ENCODE data around the gene FITM1. TPM values are rescaled to one million over a fixed set of nuclear protein-coding genes. Genes with fewer than 3 reads are reported as not detected.

Gene FITM1
- total RNA-seq, 1 experiment from 2014 or later: 0.46 TPM

DNA sequence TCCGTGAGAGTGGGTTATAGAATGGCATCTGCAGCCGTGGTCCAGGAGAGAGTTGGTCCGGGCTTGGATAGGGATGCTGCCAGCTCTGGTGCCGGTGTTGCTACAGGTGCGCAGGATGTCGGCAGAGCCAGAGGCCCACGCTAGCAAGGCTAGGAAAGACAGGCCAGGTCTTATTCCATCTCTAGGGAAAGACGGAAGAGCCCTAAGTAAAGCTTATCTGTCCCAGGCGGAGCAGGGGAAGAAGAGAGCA is 5.0 kb downstream of the FITM1 start:
- DNase-seq (ENCODE audit: low read depth, low spot score) (no peak), ATAC-seq (peak; percentile 40)
- Histone ChIP-seq H3K36me3 (ENCODE audit: control insufficient read depth, insufficient read depth, low read length) (no peaks in the 10 kb centered on the region; the same call in 1 of the 2 replicates), H3K4me3 (ENCODE audit: low read depth in 2 of 2, low read length in 2 of 2) (peak overlapping the region; percentile 68 to 81), H3K27ac (ENCODE audit: low read length) (peak overlapping the region; percentile 81), H3K4me1 (ENCODE audit: control insufficient read depth, insufficient read depth, low read length) (peaks cover 30% of the 10 kb centered on the region), H3K9me3 (ENCODE audit: control insufficient read depth, insufficient read depth, low read depth, low read length) (no peaks in the 10 kb centered on the region), H3K27me3 (ENCODE audit: control insufficient read depth, insufficient read depth, low read length) (no peaks in the 10 kb centered on the region)
- no TSS peak for BruUV-seq (replicated peaks)
- CTCF ChIA-PET: interaction anchor here (0.7 to 0.9 kb wide), 2 partner anchors 25 to 38 kb away, joined by 3 to 4 read pairs; partner anchors contain the start of gene IRF9
- POLR2A ChIA-PET: interaction anchor here (0.6 to 0.7 kb wide), 4 partner anchors 20 to 129 kb away, joined by 3 to 24 read pairs (median 4); partner anchors contain the start of genes DCAF11 and NRL
- in situ Hi-C loops (cut with HindIII; ENCODE audit: low pct_unique_long_range_greater_than_20kb, low sequenced_read_pairs) (no loop called here), intact Hi-C loops (cut with micrococcal nuclease; ENCODE audit: unreplicated experiment) (no loop called here)
- TF ChIP-seq POLR2AphosphoS5 (IDR thresholded peaks at IDR 0.05; ENCODE audit: low read depth, low read length): no peak

DNA sequence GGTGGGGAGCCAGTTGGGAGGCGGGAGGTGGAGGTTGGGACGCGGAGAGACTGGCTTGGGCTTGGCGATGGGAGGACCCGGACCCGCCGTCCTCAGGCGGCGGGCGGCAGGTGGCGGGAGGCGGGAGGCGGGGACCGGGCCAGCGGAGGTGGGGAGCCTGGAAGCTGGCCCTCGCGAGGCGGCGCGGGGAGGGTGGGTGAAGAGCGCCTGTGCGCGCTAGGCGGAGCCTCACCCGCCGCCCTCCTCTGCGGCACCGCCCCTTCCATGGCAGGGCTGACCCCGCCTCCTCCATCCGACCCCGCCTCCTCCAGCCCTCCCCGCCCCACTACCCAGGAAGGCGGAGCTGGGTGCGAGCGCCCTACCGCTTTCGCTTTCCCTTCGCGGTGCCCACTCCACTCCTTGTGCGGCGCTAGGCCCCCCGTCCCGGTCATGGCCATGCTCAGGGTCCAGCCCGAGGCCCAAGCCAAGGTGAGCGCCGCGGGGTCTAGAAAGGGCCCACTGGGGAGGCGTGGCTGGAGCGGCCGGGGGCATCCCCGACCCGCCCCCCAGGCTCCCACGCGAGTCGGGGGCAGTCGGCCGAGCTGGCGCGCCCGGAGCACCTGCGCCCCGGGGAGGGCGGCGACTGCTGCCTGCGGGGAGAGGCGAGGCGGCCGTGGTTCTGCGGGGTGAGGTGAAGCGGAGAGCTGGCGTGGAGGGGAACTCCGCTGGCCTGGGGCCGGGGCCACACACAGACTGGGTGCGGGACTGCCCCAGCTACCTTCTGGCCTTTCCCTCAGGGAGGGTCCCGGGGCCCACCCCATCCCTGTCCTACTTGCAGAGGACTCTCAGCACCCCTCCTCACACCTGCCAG is 5.6 kb downstream of the FITM1 start, which contains the start of gene PSME1:
TSS of gene PSME1 (plus strand) at position 361 of the 850 bp plus-strand sequence. CDS start at position 430, 69 bp downstream.
- peak within 1 kb of the TSS; percentile 68 to 81 for H3K4me3 ChIP-seq (ENCODE audit: low read depth in 2 of 2, low read length in 2 of 2)
- CTCF ChIA-PET: interaction anchor here (0.7 to 0.9 kb wide), 3 partner anchors 21 to 39 kb away, joined by 3 to 4 read pairs (median 3); partner anchors contain the start of genes DCAF11, IRF9 and NRL
- no peaks in the 10 kb centered on the region; the same call in 1 of the 2 replicates for H3K36me3 ChIP-seq (ENCODE audit: control insufficient read depth, insufficient read depth, low read length)
- in situ Hi-C loops (cut with HindIII; ENCODE audit: low pct_unique_long_range_greater_than_20kb, low sequenced_read_pairs): no loop called here
- H3K9me3 ChIP-seq (ENCODE audit: control insufficient read depth, insufficient read depth, low read depth, low read length): no peaks in the 10 kb centered on the region
- no peaks in the 10 kb centered on the region for H3K27me3 ChIP-seq (ENCODE audit: control insufficient read depth, insufficient read depth, low read length)
- intact Hi-C loops (cut with micrococcal nuclease; ENCODE audit: unreplicated experiment): no loop called here
- peaks cover 30% of the 10 kb centered on the region for H3K4me1 ChIP-seq (ENCODE audit: control insufficient read depth, insufficient read depth, low read length)
- TF ChIP-seq POLR2AphosphoS5 (IDR thresholded peaks at IDR 0.05; ENCODE audit: low read depth, low read length) (peak; percentile 33; the same call in 1 of the 2 replicates), SIN3A (IDR thresholded peaks at IDR 0.05; ENCODE audit: borderline replicate concordance, insufficient read depth, low read depth, low read length) (0 out of 2 replicates have a peak, but pooled peaks have one; percentile 70)
- TF ChIP-seq, protein P1, sequence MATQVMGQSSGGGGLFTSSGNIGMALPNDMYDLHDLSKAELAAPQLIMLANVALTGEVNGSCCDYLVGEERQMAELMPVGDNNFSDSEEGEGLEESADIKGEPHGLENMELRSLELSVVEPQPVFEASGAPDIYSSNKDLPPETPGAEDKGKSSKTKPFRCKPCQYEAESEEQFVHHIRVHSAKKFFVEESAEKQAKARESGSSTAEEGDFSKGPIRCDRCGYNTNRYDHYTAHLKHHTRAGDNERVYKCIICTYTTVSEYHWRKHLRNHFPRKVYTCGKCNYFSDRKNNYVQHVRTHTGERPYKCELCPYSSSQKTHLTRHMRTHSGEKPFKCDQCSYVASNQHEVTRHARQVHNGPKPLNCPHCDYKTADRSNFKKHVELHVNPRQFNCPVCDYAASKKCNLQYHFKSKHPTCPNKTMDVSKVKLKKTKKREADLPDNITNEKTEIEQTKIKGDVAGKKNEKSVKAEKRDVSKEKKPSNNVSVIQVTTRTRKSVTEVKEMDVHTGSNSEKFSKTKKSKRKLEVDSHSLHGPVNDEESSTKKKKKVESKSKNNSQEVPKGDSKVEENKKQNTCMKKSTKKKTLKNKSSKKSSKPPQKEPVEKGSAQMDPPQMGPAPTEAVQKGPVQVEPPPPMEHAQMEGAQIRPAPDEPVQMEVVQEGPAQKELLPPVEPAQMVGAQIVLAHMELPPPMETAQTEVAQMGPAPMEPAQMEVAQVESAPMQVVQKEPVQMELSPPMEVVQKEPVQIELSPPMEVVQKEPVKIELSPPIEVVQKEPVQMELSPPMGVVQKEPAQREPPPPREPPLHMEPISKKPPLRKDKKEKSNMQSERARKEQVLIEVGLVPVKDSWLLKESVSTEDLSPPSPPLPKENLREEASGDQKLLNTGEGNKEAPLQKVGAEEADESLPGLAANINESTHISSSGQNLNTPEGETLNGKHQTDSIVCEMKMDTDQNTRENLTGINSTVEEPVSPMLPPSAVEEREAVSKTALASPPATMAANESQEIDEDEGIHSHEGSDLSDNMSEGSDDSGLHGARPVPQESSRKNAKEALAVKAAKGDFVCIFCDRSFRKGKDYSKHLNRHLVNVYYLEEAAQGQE (IDR thresholded peaks at IDR 0.05; ENCODE audit: insufficient read depth in 1 of 2, low read depth in 2 of 2, low read length in 1 of 2): no peak
- TF ChIP-seq, protein P2, sequence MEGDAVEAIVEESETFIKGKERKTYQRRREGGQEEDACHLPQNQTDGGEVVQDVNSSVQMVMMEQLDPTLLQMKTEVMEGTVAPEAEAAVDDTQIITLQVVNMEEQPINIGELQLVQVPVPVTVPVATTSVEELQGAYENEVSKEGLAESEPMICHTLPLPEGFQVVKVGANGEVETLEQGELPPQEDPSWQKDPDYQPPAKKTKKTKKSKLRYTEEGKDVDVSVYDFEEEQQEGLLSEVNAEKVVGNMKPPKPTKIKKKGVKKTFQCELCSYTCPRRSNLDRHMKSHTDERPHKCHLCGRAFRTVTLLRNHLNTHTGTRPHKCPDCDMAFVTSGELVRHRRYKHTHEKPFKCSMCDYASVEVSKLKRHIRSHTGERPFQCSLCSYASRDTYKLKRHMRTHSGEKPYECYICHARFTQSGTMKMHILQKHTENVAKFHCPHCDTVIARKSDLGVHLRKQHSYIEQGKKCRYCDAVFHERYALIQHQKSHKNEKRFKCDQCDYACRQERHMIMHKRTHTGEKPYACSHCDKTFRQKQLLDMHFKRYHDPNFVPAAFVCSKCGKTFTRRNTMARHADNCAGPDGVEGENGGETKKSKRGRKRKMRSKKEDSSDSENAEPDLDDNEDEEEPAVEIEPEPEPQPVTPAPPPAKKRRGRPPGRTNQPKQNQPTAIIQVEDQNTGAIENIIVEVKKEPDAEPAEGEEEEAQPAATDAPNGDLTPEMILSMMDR (IDR thresholded peaks at IDR 0.05): no peak
- ATAC-seq (peak; percentile 93), DNase-seq (ENCODE audit: low read depth, low spot score) (no peak)
- POLR2A ChIA-PET: interaction anchor here (0.6 to 0.7 kb wide), 6 partner anchors 15 to 129 kb away, joined by 3 to 24 read pairs (median 4); partner anchors contain the start of genes DCAF11 and NRL
- no TSS peak for BruUV-seq (replicated peaks)
- H3K27ac ChIP-seq (ENCODE audit: low read length): peak within 1 kb of the TSS; percentile 81

Data from Panc1 (cell line).